ENCODE measurements around the gene SGMS1. TPM values are rescaled to one million over a fixed set of nuclear protein-coding genes. Genes with fewer than 3 reads are reported as not detected.

SGMS1 gene
- polyA plus RNA-seq, 1 donor from 2014 or later = 8.0 TPM

- Histone ChIP-seq H4K20me1 (ENCODE audit: insufficient read depth) (no peaks in the 10 kb centered on the region), H3K27ac (ENCODE audit: low read length) (no peak overlapping the region), H3K4me3 (ENCODE audit: low read length) (no peak overlapping the region), H3K9ac (ENCODE audit: low read length) (no peak overlapping the region), H3K36me3 (ENCODE audit: insufficient read depth, low read length) (no peaks in the 10 kb centered on the region), H3K9me3 (ENCODE audit: low read length) (no peaks in the 10 kb centered on the region), H3K27me3 (ENCODE audit: insufficient read depth, low read depth, low read length) (no peaks in the 10 kb centered on the region), H2AFZ (ENCODE audit: low read depth, low read length) (no peak overlapping the region), H3F3A (ENCODE audit: insufficient read depth, low read length, poor library complexity, severe bottlenecking) (no peaks in the 10 kb centered on the region), H3K9me2 (ENCODE audit: insufficient read depth, low read length) (no peaks in the 10 kb centered on the region), H3K79me2 (replicated peaks; ENCODE audit: insufficient read depth, low read length) (no peaks in the 10 kb centered on the region), H3K4me2 (ENCODE audit: low read length) (no peak overlapping the region)
- no peak for TF ChIP-seq RAD21 (conservative IDR thresholded peaks at IDR 0.05)
These were observed 231.3 kb downstream of the SGMS1 start for GRCh38 chr10:50392426-50392825.

GRCh38 chr10:50390302-50390701 lies 233.5 kb downstream of the SGMS1 start:
- H3K4me3 ChIP-seq (ENCODE audit: low read length) = no peak overlapping the region
- H3K27ac ChIP-seq (ENCODE audit: low read length) = no peak overlapping the region
- no peaks in the 10 kb centered on the region for H3K79me2 ChIP-seq (replicated peaks; ENCODE audit: insufficient read depth, low read length)

GRCh38 chr10:50388181-50388580 lies 235.6 kb downstream of the SGMS1 start:
- H3F3A ChIP-seq (ENCODE audit: insufficient read depth, low read length, poor library complexity, severe bottlenecking) = no peaks in the 10 kb centered on the region
- no peak overlapping the region for H2AFZ ChIP-seq (ENCODE audit: low read depth, low read length)
- no peaks in the 10 kb centered on the region for H3K79me2 ChIP-seq (replicated peaks; ENCODE audit: insufficient read depth, low read length)
- no peaks in the 10 kb centered on the region for H3K9me3 ChIP-seq (ENCODE audit: low read length)
- H3K9ac ChIP-seq (ENCODE audit: low read length) = no peak overlapping the region
- no peak for TF ChIP-seq EZH2 (IDR thresholded peaks at IDR 0.05; ENCODE audit: borderline replicate concordance, insufficient read depth, low read length, poor library complexity, severe bottlenecking)
- TF ChIP-seq MXI1 (conservative IDR thresholded peaks at IDR 0.05; ENCODE audit: poor library complexity, severe bottlenecking) = no peak
- no peak for TF ChIP-seq TAF1 (IDR thresholded peaks at IDR 0.05; ENCODE audit: low read depth)
- TF ChIP-seq CTCF (IDR thresholded peaks at IDR 0.05; ENCODE audit: poor library complexity, severe bottlenecking) = no peak
- TF ChIP-seq SMC3 (conservative IDR thresholded peaks at IDR 0.05; ENCODE audit: poor library complexity) = no peak
- TF ChIP-seq REST (IDR thresholded peaks at IDR 0.05; ENCODE audit: borderline replicate concordance) = no peak
- no peak for TF ChIP-seq POLR2AphosphoS5 (IDR thresholded peaks at IDR 0.05)
- TF ChIP-seq RAD21 (conservative IDR thresholded peaks at IDR 0.05) = no peak
- TF ChIP-seq EP300 (conservative IDR thresholded peaks at IDR 0.05; ENCODE audit: poor library complexity, severe bottlenecking) = no peak
- no peaks in the 10 kb centered on the region for H3K9me2 ChIP-seq (ENCODE audit: insufficient read depth, low read length)
- H3K4me2 ChIP-seq (ENCODE audit: low read length) = no peak overlapping the region
- no peaks in the 10 kb centered on the region for H4K20me1 ChIP-seq (ENCODE audit: insufficient read depth)
- H3K27me3 ChIP-seq (ENCODE audit: insufficient read depth, low read depth, low read length) = no peaks in the 10 kb centered on the region
- H3K36me3 ChIP-seq (ENCODE audit: insufficient read depth, low read length) = no peaks in the 10 kb centered on the region
- H3K4me3 ChIP-seq (ENCODE audit: low read length) = no peak overlapping the region
- no peak overlapping the region for H3K27ac ChIP-seq (ENCODE audit: low read length)

More at GRCh38 chr10:50390302-50390701, 233.5 kb downstream of the SGMS1 start:
- H3K36me3 ChIP-seq (ENCODE audit: insufficient read depth, low read length) = no peaks in the 10 kb centered on the region
- TF ChIP-seq SMC3 (conservative IDR thresholded peaks at IDR 0.05; ENCODE audit: poor library complexity) = no peak
- TF ChIP-seq POLR2AphosphoS5 (IDR thresholded peaks at IDR 0.05) = no peak
- no peak for TF ChIP-seq EZH2 (IDR thresholded peaks at IDR 0.05; ENCODE audit: borderline replicate concordance, insufficient read depth, low read length, poor library complexity, severe bottlenecking)
- TF ChIP-seq TAF1 (IDR thresholded peaks at IDR 0.05; ENCODE audit: low read depth) = no peak
- TF ChIP-seq CTCF (IDR thresholded peaks at IDR 0.05; ENCODE audit: poor library complexity, severe bottlenecking) = no peak
- no peak for TF ChIP-seq EP300 (conservative IDR thresholded peaks at IDR 0.05; ENCODE audit: poor library complexity, severe bottlenecking)
- no peak for TF ChIP-seq RAD21 (conservative IDR thresholded peaks at IDR 0.05)
- TF ChIP-seq MXI1 (conservative IDR thresholded peaks at IDR 0.05; ENCODE audit: poor library complexity, severe bottlenecking) = no peak
- no peak overlapping the region for H2AFZ ChIP-seq (ENCODE audit: low read depth, low read length)
- H3K4me2 ChIP-seq (ENCODE audit: low read length) = no peak overlapping the region
- H3K27me3 ChIP-seq (ENCODE audit: insufficient read depth, low read depth, low read length) = no peaks in the 10 kb centered on the region
- no peaks in the 10 kb centered on the region for H4K20me1 ChIP-seq (ENCODE audit: insufficient read depth)
- no peaks in the 10 kb centered on the region for H3F3A ChIP-seq (ENCODE audit: insufficient read depth, low read length, poor library complexity, severe bottlenecking)
- H3K9me2 ChIP-seq (ENCODE audit: insufficient read depth, low read length) = no peaks in the 10 kb centered on the region
- H3K9me3 ChIP-seq (ENCODE audit: low read length) = no peaks in the 10 kb centered on the region
- H3K9ac ChIP-seq (ENCODE audit: low read length) = no peak overlapping the region

All from neural cell (in vitro differentiated cells).